Raji (cell line): Measurements from ENCODE around the gene SLC2A1.

ENCODE experiments used
- POLR2A ChIP-seq: IDR thresholded peaks from 2 replicates; pipeline ENCODE4 v1.6.1; 2011; ENCODE audit warnings: low read depth, low read length, control low read depth; ENCODE audit not compliant: insufficient read depth

SLC2A1 gene

GRCh38 chr1:42924851-42925760 is 33.6 kb downstream of the SLC2A1 start:
- no peak for TF ChIP-seq POLR2A

- TF ChIP-seq POLR2A, result peak; percentile 59
Measured at GRCh38 chr1:42924082-42924850, 34.4 kb downstream of the SLC2A1 start.

GRCh38 chr1:42923367-42924081 is 35.1 kb downstream of the SLC2A1 start:
- no peak for TF ChIP-seq POLR2A

GRCh38 chr1:42922687-42923366 is 35.8 kb downstream of the SLC2A1 start:
- no peak for TF ChIP-seq POLR2A

- TF ChIP-seq POLR2A, result no peak
Measured at GRCh38 chr1:42921769-42922168, 36.9 kb downstream of the SLC2A1 start.

- TF ChIP-seq POLR2A, result no peak
Measured at GRCh38 chr1:42917241-42917495, 41.5 kb downstream of the SLC2A1 start.

GRCh38 chr1:42915456-42915855 is 43.2 kb downstream of the SLC2A1 start:
- TF ChIP-seq POLR2A, result no peak

GRCh38 chr1:42914092-42914627 is 44.5 kb downstream of the SLC2A1 start:
- TF ChIP-seq POLR2A, result no peak

- no peak for TF ChIP-seq POLR2A
Measured at GRCh38 chr1:42913426-42914091, 45.1 kb downstream of the SLC2A1 start.

GRCh38 chr1:42910985-42911384 is 47.7 kb downstream of the SLC2A1 start:
- TF ChIP-seq POLR2A, result no peak

- TF ChIP-seq POLR2A, result no peak
Measured at GRCh38 chr1:42908046-42908445, 50.6 kb downstream of the SLC2A1 start.

GRCh38 chr1:42904434-42904833 is 54.2 kb downstream of the SLC2A1 start:
- TF ChIP-seq POLR2A, result no peak

- no peak for TF ChIP-seq POLR2A
Measured at GRCh38 chr1:42891465-42892138, 67.1 kb downstream of the SLC2A1 start.

- no peak for TF ChIP-seq POLR2A
Measured at GRCh38 chr1:42889264-42889663, 69.4 kb downstream of the SLC2A1 start.
